Aorta (tissue), 5 donors: ENCODE results near the gene FLVCR1. TPM values are rescaled to one million over a fixed set of nuclear protein-coding genes. Genes with fewer than 3 reads are reported as not detected.
"Not testable (repeated sequence)": the region's sequence is repeated elsewhere in the genome, so short reads cannot be mapped to it uniquely, and the experiment has no call there.

Experiments used
- ATAC-seq: fragments of 200-7000 bp; cut with Tn5 transposase; one replicate; pipeline ENCODE4 v1.9.1; 2022; ENCODE audit warnings: moderate library complexity; ENCODE audit not compliant: low FRiP score
- DNase-seq, 2 donors: peaks; one replicate each; pipeline ENCODE4 v3.0.0-alpha.2; 2020
- H3K27ac ChIP-seq, 2 donors: one replicate each; pipeline ENCODE4 v1.5.1; 2013; ENCODE audit warnings: low read length in 2 of 2, mild to moderate bottlenecking in 2 of 2, moderate library complexity in 2 of 2, control low read depth in 1 of 2, inconsistent platforms in 1 of 2, low read depth in 1 of 2
- H3K27me3 ChIP-seq, 2 donors: one replicate each; pipeline ENCODE4 v1.6.1; 2013; ENCODE audit warnings: control low read depth in 1 of 2, low read length in 1 of 2, mild to moderate bottlenecking in 1 of 2, moderate library complexity in 1 of 2; ENCODE audit not compliant: insufficient read depth in 2 of 2, control insufficient read depth in 1 of 2
- H3K36me3 ChIP-seq, 2 donors: one replicate each; pipeline ENCODE4 v1.6.1; 2013; ENCODE audit warnings: control low read depth in 1 of 2, low read length in 1 of 2, mild to moderate bottlenecking in 1 of 2; ENCODE audit not compliant: insufficient read depth in 2 of 2, control insufficient read depth in 1 of 2
- H3K4me1 ChIP-seq, 2 donors: one replicate each; pipeline ENCODE4 v1.6.1; 2013; ENCODE audit warnings: low read length in 2 of 2, control low read depth in 1 of 2, mild to moderate bottlenecking in 1 of 2, moderate library complexity in 1 of 2; ENCODE audit not compliant: insufficient read depth in 2 of 2, control insufficient read depth in 1 of 2
- H3K4me3 ChIP-seq, 2 donors: one replicate each; pipeline ENCODE4 v1.5.1; 2013; ENCODE audit warnings: low read length in 2 of 2, control low read depth in 1 of 2, mild to moderate bottlenecking in 1 of 2
- H3K9me3 ChIP-seq: one replicate; pipeline ENCODE4 v1.6.1; 2013; ENCODE audit warnings: mild to moderate bottlenecking, low read length; ENCODE audit not compliant: control insufficient read depth
- WGBS, 2 donors: extraction: QIAGEN DNeasy Blood & Tissue Kit; methylation state at CpG; one replicate each; pipeline ENCODE4 v1.1.7; 2013; 5-methylcytosine and 5-hydroxymethylcytosine counted together
- intact Hi-C, 2 donors: fragments of 100-400 bp; cut with DNase I; formaldehyde crosslinking; loops; one replicate each; pipeline versions ENCODE4 v1.14.2 to v1.15.0; 2022
- polyA plus RNA-seq, 2 donors: library from polyadenylated mRNA; stranded (reverse); fragments of 200-250 nt; gene quantifications; one replicate each; pipeline ENCODE4 v1.2.3, GENCODE V29; 2013
- total RNA-seq, 2 donors: library from RNA; stranded (reverse); fragmentation: NEBNext Ultra II Directional; extraction: Animal tissue kit (Norgen Biotek cat#: 25700); gene quantifications; one replicate each; pipeline ENCODE4 v1.2.1, GENCODE V29; 2021
- donor health status: healthy with polysubstance abuse.
- donor health status: Bipolar disorder and iron deficiency.
- donor health status: DM: no; HTN: no; CAD: no.
- donor health status: DM: no; HTN: no; CAD: no.
- donor health status: DM: yes; HTN: yes; CAD: no.

FLVCR1 gene
- total and polyA plus RNA-seq, 4 donors = 2.6 to 7.7 (median 4.9) TPM

DNA sequence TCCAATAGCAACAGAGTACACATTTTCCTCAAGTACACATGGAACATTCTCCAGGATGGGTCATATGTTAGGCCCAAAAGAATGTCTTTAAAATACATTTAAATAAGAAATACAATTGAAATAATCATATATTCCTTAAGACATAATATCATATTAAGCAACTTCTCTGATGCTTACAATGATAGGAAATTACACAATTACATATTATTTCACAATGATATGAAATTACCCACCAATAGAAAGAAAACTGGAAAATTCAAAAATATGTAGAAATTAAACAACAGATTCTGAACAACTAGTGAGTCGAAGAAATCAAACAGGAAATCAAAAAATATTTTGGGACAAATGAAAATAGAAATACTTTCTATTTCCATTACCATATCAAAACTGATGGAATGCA, 45.6 kb downstream of the FLVCR1 start:
- intact Hi-C loops = no loop called here
- Histone ChIP-seq H3K27ac (no peak overlapping the region), H3K27me3 (no peaks in the 10 kb centered on the region), H3K4me3 (no peak overlapping the region), H3K36me3 (peaks cover 0 to under 1% of the 10 kb centered on the region in 2 donors), H3K9me3 (peaks cover 1% of the 10 kb centered on the region), H3K4me1 (no peaks in the 10 kb centered on the region)
- DNase-seq (no peak), ATAC-seq (no peak)
- 42 to 46% methylated on average over 1 of the region's 1 CpG for WGBS, 2 donors

DNA sequence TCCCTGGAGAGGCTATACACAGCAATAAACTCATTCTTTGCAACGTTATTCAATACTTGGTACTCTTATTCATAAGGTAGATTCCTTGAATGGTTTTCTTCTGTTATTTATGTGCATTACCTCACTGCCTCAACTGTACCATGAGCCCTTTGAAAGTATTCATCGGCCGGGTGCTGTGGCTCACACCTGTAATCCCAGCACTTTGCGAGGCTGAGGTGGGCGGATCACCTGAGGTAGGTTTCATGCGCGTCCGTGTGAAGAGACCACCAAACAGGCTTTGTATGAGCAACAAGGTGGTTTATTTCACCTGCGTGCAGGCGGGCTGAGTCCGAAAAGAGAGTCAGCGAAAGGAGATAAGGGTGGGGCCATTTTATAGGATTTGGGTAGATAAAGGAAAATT, 50.0 kb downstream of the FLVCR1 start:
- ATAC-seq, H3K4me3 ChIP-seq, H3K27me3 ChIP-seq, DNase-seq, H3K36me3 ChIP-seq, H3K9me3 ChIP-seq, intact Hi-C loops, H3K27ac ChIP-seq, H3K4me1 ChIP-seq: not testable (repeated sequence)
- 68 to 71% methylated on average over 12 of the region's 12 CpGs for WGBS, 2 donors

DNA sequence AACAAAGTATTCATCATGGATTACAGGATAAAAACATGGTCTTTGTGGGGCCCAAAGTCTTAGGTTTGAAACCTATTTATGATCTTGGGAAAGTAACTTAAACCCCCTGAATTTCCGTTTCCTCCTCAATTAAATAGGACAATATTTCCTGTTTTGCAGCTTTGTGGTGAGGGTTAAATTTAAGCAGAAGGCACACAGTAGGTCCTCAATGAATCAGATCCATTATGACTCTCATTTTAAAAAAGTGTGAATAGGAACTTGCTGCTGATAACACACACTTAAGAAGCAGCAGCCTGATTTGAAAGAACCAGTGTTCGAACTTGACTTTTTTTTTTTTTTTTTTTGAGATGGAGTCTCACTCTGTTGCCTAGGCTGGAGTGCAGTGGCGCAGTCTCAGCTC, 50.9 kb downstream of the FLVCR1 start:
- Histone ChIP-seq H3K4me3 (no peak overlapping the region), H3K27ac (no peak overlapping the region), H3K36me3 (no peaks in the 10 kb centered on the region), H3K4me1 (no peaks in the 10 kb centered on the region), H3K27me3 (no peaks in the 10 kb centered on the region), H3K9me3 (no peaks in the 10 kb centered on the region)
- intact Hi-C loops = no loop called here
- no peak for DNase-seq
- ATAC-seq = no peak
- WGBS, 2 donors = 89 to 91% methylated on average over 2 of the region's 3 CpGs

DNA sequence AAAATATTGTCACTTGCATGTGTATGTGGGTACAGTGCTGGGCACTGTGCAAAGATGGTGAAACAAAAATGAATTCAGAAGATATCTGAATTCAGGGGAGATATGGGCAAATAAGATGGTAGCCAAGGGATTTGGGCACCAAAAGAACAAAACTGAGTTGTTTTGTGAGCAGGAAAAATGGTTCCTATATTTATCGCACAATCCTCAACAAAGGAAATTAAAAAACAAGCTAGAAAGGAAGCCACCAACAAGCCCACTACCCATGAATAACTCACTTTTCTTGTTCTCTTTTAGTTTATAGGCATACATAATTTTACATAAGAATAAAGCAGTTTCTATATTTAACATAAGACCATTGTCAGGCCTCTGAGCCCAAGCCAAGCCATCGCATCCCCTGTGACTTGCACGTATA, 51.6 kb downstream of the FLVCR1 start:
- H3K27me3 ChIP-seq = no peaks in the 10 kb centered on the region
- no peaks in the 10 kb centered on the region for H3K4me1 ChIP-seq
- intact Hi-C loops = no loop called here
- no peak for DNase-seq
- no peak for ATAC-seq
- 88 to 96% methylated on average over 3 of the region's 3 CpGs for WGBS, 2 donors
- H3K4me3 ChIP-seq = no peak overlapping the region
- H3K9me3 ChIP-seq = no peaks in the 10 kb centered on the region
- no peaks in the 10 kb centered on the region for H3K36me3 ChIP-seq
- H3K27ac ChIP-seq = no peak overlapping the region

DNA sequence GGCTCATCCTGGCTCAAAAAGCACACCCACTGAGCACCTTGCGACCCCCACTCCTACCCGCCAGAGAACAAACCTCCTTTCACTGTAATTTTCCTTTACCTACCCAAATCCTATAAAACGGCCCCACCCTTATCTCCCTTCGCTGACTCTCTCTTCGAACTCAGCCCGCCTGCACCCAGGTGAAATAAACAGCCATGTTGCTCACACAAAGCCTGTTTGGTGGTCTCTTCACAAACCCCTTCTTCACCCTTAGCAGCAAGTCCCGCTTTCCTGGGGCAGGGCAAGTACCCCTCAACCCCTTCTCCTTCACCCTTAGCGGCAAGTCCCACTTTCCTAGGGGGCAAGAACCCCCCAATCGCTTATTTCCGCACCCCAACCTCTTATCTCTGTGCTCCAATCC, 52.1 kb downstream of the FLVCR1 start:
- H3K27me3 ChIP-seq, H3K9me3 ChIP-seq, intact Hi-C loops, ATAC-seq, H3K4me1 ChIP-seq, DNase-seq, H3K36me3 ChIP-seq, H3K4me3 ChIP-seq, H3K27ac ChIP-seq: not testable (repeated sequence)
- 71 to 77% methylated on average over 8 of the region's 10 CpGs for WGBS, 2 donors

DNA sequence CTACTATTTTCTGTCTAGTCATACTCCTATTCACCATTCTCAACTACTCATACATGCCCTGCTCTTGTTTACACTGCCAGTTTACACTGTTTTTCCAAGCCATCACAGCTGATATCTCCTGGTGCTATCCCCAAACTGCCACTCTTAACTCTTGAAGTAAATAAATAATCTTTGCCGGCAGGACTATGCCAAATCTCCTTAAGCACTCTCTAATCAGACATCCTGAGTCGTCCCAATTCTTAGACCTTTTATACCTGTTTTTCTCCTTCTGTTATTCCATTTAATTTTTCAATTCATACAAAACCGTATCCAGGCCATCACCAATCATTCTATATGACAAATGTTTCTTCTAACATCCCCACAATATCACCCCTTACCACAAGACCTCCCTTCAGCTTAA, 55.6 kb downstream of the FLVCR1 start:
- H3K36me3 ChIP-seq, H3K4me1 ChIP-seq, intact Hi-C loops, H3K27me3 ChIP-seq, ATAC-seq, H3K4me3 ChIP-seq, H3K9me3 ChIP-seq, H3K27ac ChIP-seq, DNase-seq: not testable (repeated sequence)
- WGBS, 2 donors = 88 to 95% methylated on average over 2 to 3 of the region's 3 CpGs

DNA sequence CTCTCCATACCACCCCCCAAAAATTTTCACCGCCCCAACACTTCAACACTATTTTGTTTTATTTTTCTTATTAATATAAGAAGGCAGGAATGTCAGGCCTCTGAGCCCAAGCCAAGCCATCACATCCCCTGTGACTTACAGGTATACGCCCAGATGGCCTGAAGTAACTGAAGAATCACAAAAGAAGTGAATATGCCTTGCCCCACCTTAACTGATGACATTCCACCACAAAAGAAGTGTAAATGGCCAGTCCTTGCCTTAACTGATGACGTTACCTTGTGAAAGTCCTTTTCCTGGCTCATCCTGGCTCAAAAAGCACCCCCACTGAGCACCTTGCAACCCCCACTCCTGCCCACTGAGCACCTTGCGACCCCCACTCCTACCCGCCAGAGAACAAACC, 56.0 kb downstream of the FLVCR1 start:
- H3K27ac ChIP-seq, H3K36me3 ChIP-seq, H3K9me3 ChIP-seq, DNase-seq, H3K4me1 ChIP-seq, intact Hi-C loops, H3K4me3 ChIP-seq, ATAC-seq, H3K27me3 ChIP-seq: not testable (repeated sequence)
- 86 to 94% methylated on average over 4 of the region's 5 CpGs for WGBS, 2 donors

DNA sequence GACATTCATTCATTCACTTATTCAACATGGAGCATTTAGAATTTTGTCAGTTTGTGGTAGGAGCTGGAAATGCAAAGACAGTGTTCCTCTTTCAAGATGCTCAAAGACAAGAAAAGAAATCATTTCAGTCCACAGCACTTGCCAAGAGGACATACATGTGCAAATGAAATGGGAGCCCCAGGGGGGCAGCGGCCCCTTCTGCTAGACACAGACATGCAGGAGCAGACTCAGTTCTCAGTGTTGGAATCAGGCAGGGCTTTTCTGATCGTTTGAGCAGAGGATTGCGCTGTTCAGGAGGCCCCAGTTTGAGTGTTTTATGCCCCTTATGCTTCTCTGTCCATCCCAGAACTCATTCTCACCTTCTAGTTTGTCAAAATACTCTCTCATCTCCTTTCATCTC, 56.7 kb downstream of the FLVCR1 start:
- Histone ChIP-seq H3K27ac (no peak overlapping the region), H3K27me3 (no peaks in the 10 kb centered on the region), H3K4me3 (no peak overlapping the region), H3K36me3 (no peaks in the 10 kb centered on the region), H3K4me1 (no peaks in the 10 kb centered on the region), H3K9me3 (no peaks in the 10 kb centered on the region)
- intact Hi-C loops = no loop called here
- 53 to 60% methylated on average over 3 of the region's 3 CpGs for WGBS, 2 donors
- no peak for ATAC-seq
- no peak for DNase-seq

DNA sequence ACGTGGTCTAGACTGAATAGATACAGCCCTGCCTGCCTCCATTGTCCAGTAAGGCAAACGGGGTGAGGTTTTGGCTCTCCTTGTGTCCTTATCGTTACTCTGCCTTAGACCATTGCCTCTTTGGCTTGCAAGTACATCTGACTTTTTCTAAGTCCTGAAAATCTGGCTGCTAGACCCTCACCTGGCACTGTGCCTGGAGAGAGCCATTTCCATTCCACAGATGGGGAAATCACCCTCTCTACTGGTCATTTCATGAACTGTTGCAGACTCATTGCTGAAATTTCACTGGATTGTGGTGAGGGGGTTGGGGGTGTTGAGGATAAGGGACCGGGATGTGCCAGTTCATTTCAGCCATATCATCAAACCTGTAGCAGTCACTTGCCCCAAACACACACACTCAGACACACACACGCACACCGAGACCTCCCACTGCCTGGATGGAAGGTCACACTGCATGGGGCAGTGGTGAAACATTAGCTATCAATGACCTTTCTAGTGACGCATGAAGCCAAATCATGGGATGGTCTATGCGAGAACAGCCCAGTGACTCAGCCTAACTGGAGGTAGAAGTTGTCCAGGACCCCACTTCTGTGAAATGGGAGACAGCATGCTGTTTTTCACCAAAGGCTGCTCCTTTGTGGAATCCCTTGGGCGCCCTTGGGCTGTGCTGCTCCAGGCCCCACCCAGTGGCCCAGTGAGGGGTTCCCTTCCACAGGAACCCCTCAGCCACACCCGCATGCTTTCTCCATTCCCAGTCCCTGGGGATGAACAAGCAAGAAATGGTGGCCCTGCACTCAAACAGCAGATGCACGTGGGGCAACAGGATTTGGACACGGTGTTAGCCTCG, 57.4 kb downstream of the FLVCR1 start:
- H3K36me3 ChIP-seq = no peaks in the 10 kb centered on the region
- H3K4me1 ChIP-seq = no peaks in the 10 kb centered on the region
- H3K9me3 ChIP-seq = no peaks in the 10 kb centered on the region
- peak; percentile 57 for ATAC-seq
- DNase-seq = peak in 1 of 2 donors; percentile 63
- H3K27ac ChIP-seq = no peak overlapping the region
- 65 to 66% methylated on average over 13 of the region's 13 CpGs for WGBS, 2 donors
- H3K4me3 ChIP-seq = no peak overlapping the region
- no peaks in the 10 kb centered on the region for H3K27me3 ChIP-seq
- intact Hi-C loops = no loop called here
